LHCN-M2 (cell line): Measurements from ENCODE around the gene PRSS50. TPM values are rescaled to one million over a fixed set of nuclear protein-coding genes. Genes with fewer than 3 reads are reported as not detected.

Experiments
- DNase-seq: peaks from one replicate; pipeline ENCODE4 v3.0.0-alpha.2; 2012; ENCODE audit warnings: low read depth
- total RNA-seq: library from RNA; depleted of rRNA; stranded (reverse); fragments of >200 nt; gene quantifications from 2 replicates; pipeline ENCODE4 v1.2.3, GENCODE V29; 2014

The PRSS50 gene
- total RNA-seq, 1 experiment from 2014 or later = not detected

- DNase-seq = peak; percentile 56
These were observed 8.1 kb upstream of the PRSS50 start for GRCh38 chr3:46725621-46726314.

DNA sequence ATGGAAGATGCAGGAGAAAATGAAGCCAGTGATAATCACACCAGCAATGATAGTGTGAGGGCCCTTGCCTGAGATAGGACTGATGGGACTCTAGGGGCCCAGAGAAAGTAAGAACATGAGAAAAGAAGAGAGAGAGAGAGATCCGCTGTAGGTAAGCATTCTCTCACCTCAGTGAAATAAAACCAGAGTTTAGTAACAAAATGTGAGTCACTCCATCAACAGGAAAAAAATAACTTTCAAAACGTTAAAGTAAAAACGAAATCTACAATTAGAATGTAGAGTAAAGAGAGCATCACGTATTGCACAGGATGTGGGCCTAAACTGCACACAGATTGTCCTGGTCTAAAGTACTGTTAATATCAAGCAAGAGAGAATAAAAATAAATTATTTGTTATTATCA is 6.8 kb upstream of the PRSS50 start:
- no peak for DNase-seq

- DNase-seq = no peak
These were observed 4.8 kb upstream of the PRSS50 start for GRCh38 chr3:46722443-46722842.

- no peak for DNase-seq
These were observed 3.3 kb upstream of the PRSS50 start for GRCh38 chr3:46721009-46721408.

GRCh38 chr3:46719735-46720271 is 2.1 kb upstream of the PRSS50 start:
- DNase-seq = no peak

DNA sequence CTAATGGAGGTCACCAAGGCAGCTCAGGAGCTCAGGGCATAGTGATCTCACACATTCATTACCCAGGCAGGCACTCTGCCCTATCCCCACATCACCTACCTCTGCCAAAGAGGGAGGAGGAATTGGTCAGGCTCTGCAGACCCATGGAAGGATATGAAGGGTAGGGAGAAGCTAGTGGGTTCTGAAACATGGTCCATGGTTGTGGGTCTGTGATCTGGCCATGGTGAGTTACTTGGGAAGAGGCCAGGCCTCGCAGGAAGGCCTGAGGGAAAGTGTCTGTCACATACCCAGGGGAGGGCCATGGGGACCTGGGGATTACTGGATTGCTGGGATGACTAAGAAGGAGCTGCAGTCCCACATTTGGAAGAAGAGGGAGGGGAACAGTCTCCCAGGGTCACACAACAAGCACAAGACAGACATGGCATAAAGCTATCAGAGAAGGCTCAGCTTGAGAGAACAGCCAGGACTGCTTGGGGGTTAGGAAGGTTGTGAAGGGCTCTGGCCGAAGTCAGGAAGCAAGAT is 1.4 kb upstream of the PRSS50 start:
- DNase-seq = no peak

DNA sequence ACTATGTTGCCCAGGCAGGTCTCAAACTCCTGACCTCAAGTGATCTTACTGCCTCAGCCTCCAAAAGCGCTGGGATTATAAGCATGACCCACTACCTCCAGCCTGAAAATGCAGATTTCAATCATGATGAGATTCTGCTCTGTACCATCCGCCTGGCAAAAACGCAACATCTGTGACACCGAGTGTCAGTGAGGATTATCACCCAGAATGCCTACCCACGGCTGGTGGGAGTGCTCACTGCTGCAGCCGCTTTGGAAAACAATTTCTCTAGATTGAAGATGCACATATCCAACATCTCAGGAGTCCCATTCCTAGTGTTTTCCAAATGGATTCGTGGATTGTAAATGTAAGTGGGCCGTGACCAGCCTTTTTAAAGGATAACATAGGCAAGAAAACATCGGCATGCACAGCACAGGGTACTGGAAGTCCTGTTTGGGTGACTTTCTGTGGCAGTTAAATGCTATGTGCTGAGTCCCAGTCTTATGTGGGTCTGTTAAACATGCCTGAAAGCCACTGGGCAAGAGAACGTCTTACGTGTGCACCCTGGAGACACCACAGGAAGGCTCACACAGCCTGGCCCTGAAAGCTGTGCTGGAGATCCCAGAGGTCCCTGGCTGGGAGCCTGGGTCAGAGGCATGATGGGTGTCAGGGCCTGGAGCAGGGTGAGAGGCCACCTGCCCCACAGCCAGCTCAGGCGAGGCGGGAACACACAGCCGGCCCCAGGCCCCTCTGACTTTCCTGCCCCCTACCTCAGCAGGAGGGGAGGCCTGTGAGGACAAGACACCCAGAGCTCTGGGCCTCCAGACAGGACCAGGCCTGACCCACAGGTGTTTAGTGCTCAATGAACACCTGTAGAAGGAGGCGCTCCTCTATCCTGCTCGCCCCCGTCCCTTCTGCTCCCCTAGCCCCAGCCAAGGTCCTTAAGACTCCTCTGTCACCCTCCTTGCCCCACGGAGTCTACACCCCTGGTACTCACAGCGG is 918 bp downstream of the PRSS50 start:
- DNase-seq = no peak

DNA sequence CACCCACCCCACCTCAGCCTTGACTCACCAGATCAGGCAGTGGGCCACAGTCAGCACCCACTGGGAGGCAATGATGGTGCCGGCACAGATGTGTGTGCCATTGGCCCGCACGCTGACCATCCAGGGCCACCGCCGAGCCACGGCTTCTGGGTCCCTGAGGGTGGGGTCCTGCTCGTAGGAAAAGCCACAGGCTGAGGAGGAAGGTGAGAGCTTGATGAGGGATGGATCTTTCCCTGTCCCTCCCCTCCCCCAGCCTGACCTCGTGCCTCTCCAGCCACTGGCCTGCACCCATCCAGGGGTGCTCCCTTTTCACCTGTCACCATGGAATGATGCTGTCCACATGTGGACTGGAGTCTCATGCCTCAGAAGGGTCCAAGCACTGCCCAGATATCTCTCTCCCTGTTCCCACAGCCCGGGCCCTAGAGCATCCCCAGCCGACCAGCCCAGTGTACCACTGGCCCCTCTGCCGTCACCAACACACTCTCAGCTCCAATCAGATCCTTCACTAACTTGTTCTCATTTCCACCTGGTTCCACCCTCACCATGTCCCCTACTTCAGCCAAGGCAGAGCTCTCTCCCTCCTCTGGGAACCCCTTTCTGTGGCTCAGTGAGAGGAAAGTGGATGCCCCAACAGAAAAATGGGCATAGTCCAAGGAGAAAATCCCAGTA is 2.0 kb downstream of the PRSS50 start:
- DNase-seq = no peak

DNA sequence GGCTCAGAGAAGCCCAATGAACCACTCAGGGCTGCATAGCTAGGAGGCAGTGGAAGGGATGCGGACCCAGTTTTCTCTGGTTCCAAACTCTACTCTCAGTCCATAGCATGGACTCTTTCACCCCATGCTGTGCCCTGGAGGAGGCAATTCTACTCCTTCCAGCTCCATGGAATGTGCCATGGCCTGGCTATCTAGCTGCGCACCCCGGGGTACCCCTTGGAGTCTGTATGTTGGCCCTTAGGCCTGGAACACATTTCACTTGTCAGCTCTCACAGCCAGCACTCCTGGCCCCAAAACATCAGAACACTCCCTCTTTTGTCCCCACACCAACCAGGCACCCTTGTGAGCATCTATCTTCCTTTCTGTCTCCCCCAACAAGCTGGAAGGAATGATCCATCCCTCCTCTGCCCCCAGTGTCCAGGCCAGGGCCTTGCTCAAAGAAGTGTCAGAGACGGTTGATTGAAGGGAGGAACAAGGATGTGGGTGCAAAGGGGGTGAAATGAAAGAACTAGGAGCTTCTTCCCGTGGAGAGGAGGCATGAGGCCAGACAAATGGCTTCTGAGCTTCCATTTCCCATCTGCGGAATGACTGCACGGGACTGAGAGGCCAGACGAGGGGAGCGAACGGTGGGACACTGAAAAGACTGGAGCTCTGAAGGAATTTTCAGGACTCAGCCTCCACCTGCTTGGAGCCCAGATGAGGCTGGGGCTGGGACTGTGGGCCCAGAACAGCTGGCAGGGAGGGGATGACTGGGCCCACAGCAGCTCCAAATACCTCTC is 2.8 kb downstream of the PRSS50 start:
- DNase-seq = no peak

DNA sequence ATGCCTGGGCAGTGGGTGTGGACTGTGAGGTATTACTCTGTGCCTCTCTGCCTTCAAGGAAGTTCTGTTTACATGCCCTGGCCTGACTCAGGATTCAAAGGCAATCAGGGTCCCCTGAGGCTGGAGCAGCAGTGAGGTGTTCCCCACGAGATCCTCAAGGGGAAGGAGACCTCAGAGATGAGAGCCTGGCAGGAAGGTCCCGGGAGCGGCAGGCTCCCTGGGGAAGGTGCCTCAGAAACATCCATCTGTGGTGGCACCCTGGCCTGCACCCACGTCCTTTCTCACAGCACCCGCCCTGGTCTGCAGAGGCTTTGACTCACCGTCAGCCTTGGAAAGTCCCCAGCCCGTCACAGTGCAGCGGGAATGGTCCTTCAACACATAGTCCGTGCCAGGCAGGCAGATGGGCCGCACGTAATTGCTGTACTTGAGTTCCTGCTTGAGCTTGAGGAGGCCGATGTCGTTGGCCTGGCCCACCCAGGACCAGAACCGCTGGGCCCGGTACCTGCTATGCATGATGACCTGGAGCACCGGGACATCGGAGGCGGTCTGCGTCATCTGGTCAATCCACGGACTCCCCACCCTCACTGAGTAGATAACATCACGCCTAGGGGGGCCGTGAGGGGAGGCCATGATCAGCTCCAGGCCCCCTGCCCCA is 3.6 kb downstream of the PRSS50 start:
- no peak for DNase-seq

DNA sequence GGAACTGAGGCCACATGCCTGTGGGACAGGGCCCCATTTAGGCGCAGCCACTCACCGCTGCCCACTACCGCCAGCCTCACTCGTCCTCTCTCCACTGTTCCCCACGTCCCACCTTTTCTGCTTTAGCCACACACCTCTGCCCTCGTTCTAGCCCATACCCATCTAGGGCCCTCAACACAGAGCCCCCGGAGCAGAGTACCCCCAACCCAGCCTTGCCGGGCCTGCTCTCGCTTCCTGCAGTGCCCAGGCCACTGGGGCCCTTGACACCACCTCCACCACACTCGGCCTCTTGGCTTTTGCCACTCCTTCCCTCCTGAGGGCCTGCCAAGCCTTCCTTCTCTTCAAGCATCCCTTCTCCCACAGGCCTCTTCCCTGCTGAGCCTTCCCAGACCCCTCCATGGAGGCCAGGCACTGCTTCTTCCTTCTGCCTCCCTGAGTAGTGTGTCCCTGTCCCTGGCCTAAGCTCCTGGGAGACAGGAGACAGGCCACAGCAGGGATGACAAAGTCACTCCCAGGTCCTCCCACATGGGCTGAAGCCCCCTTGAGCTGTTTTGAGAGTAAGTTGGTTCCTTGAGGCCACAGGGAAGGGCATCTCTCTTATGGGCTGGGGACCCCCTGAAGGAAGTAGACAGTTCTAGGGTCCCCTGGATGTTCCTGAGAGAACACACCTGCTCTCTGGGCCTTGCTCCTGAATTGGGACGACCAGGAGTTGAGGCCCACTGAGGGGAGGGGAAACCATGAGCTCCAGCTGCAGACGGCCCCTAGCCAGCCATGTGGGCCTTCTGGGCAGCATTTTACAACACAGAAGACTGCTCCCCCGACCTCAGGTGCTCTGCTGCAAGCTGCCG is 4.4 kb downstream of the PRSS50 start:
- DNase-seq = no peak

DNA sequence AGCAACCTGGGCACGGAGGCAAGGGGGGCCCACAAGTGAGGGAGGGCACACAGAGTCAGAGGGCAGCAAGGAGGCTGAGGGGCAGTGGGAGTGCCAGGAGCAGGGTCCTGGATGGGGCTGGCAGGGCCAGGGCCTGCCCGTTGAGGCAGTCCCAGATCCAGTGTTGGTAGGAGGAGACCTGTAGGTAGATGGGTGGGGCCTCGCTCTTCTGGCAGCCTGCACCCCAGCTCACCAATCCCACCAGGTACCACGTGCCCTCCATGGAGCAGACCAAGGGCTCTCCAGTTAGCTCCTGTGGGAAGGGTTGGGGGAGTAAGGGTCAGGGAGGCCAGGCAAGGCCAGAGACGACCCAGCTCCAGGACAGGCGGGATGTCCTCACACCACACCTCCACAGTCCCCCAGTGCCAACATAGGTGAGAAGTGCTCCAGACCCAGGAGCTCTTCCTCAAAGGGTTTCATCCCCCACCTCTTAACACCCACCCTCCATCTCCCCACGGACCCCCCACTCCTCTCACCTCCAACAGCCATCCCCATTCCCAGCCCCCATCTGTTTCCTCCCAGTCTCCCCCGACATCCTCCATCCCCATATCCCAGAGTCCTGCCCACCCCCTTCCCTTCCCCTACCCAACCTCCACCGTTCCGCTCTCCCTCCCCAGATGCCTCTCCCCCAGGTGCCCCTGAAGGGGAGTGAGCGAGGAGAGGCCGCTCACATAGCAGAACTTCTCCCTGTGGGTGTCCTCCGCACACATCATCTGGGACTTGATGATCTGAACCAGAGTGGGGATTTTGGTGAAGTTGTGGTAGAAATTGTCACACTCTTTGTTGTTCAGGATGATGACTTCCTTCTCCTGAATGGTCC is 5.2 kb downstream of the PRSS50 start:
- no peak for DNase-seq

DNA sequence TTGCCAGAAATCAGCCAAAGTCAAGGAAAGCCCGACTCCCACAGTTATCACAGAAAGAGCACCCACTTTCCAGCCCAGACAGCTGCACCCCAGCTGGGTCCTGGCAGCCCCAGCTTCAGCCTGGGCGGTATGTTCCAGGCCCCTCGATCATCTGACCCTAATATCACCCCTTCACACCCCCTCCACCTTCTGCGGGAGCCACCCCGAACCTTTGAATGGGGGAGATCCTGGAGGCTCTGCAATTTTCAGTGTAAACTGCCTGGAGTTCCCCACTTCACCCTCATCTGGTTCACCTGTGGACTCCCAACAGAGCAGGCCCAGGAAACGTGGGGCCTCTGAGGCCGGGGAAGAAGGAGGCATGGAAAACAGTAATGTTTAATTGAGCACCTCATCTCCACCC is 5.9 kb downstream of the PRSS50 start:
- DNase-seq = no peak

DNA sequence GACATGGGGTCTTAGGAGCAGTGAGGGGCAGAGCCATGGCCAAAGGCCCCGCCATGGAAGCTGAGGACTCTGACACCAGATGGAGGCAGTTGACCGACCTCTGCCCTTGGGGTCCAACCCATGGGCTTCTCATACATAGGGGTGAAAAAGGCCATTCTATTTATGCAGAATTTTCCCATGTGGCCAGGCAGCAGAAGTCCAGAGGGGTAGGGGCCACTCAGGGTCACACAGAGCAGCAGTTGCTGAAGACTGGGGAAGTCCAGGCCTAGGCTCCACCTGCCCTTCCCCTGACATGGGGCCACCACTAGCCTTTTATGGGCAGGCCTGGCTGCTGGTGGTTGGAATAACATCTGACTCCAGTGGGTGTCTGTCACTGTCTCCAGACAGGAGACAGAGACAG is 6.4 kb downstream of the PRSS50 start:
- DNase-seq = no peak

GRCh38 chr3:46710671-46711295 is 6.9 kb downstream of the PRSS50 start:
- no peak for DNase-seq

GRCh38 chr3:46710229-46710628 is 7.4 kb downstream of the PRSS50 start:
- DNase-seq = no peak

- no peak for DNase-seq
These were observed 7.9 kb downstream of the PRSS50 start for GRCh38 chr3:46709721-46710120.

DNA sequence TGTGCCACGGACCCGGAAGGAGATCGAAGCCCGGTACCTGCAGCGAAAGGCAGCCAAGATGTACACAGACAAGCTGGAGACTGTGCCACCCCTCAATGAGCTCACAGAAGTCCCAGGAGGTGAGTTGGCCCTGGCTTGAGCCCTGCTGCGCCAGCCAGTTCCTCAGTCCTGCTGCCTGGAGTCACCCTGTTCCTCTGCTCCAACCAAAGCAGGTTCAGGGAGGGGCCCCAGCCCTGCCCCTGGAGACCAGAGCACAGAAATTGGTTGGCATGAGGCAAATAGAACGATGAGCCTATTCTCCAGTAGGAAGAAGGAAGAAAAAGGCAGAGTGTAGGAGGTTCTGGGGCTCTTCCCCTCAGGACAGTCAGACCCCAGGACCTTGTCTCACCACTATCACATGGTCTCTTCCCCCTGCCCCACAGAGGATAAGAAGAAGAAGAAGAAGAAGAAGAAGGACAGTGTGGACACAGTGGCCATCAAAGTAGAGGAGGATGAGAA is 8.5 kb downstream of the PRSS50 start:
- DNase-seq = no peak
